CD4-positive, CD25-positive, alpha-beta regulatory T cell (primary cell): ENCODE data around the gene AK1. TPM values are rescaled to one million over a fixed set of nuclear protein-coding genes. Genes with fewer than 3 reads are reported as not detected.

ENCODE experiments used
- polyA plus RNA-seq, 4 donors: library from polyadenylated mRNA; unstranded; fragments of 300-500 nt; fragmentation: Illumina TruSeq; gene quantifications; one replicate each; pipeline ENCODE4 v1.2.3, GENCODE V29; 2021
- total RNA-seq: library from RNA; stranded (reverse); gene quantifications from one replicate; pipeline ENCODE4 v1.2.3, GENCODE V29; 2022

The AK1 gene
- total and polyA plus RNA-seq, 5 donors from 2014 or later = 0.08 to 84.7 (median 0.29) TPM

Other genes with a start within 250 kb of the AK1 start
- not detected for gene CFAP157, start 170.7 kb downstream of the AK1 start, total RNA-seq
- under 1 TPM; 0.20 to 0.57 (median 0.26) TPM for gene CFAP157, start 170.7 kb downstream of the AK1 start, polyA plus RNA-seq
- 9.3 TPM for gene PTRH1, start 162.0 kb downstream of the AK1 start, total RNA-seq
- 10 to 100 TPM; 25.8 to 36.5 (median 28.1) TPM for gene PTRH1, start 162.0 kb downstream of the AK1 start, polyA plus RNA-seq
- gene TTC16, start 161.6 kb downstream of the AK1 start, total RNA-seq = 1.7 TPM
- gene TTC16, start 161.6 kb downstream of the AK1 start, polyA plus RNA-seq = under 1 TPM in 2 of 4 donors, not detected in 2; 0.28 to 0.38 TPM
- 11.9 TPM for gene TOR2A, start 142.4 kb downstream of the AK1 start, total RNA-seq
- 10 to 100 TPM; 20.1 to 30.2 (median 24.8) TPM for gene TOR2A, start 142.4 kb downstream of the AK1 start, polyA plus RNA-seq
- gene SH2D3C, start 99.0 kb downstream of the AK1 start, total RNA-seq = 39.3 TPM
- 10 to 100 TPM; 17.7 to 30.5 (median 21.1) TPM for gene SH2D3C, start 99.0 kb downstream of the AK1 start, polyA plus RNA-seq
- 89.3 TPM for gene CDK9, start 91.6 kb downstream of the AK1 start, total RNA-seq
- 10 to 100 TPM; 43.3 to 67.4 (median 53.3) TPM for gene CDK9, start 91.6 kb downstream of the AK1 start, polyA plus RNA-seq
- gene FPGS, start 74.8 kb downstream of the AK1 start, total RNA-seq = 64.7 TPM
- gene FPGS, start 74.8 kb downstream of the AK1 start, polyA plus RNA-seq = 10 to 100 TPM; 40.1 to 50.6 (median 45.2) TPM
- gene ENG, start 23.0 kb downstream of the AK1 start, total RNA-seq = 3.6 TPM
- 1 to 10 TPM in 3 of 4 donors, under 1 TPM in 1; 0.71 to 2.9 (median 1.9) TPM for gene ENG, start 23.0 kb downstream of the AK1 start, polyA plus RNA-seq
- 136 TPM for gene ST6GALNAC6, start 21.9 kb upstream of the AK1 start, total RNA-seq
- 10 to 100 TPM; 43.7 to 50.5 (median 47.9) TPM for gene ST6GALNAC6, start 21.9 kb upstream of the AK1 start, polyA plus RNA-seq
- 31.6 TPM for gene ST6GALNAC4, start 39.4 kb upstream of the AK1 start, total RNA-seq
- gene ST6GALNAC4, start 39.4 kb upstream of the AK1 start, polyA plus RNA-seq = 10 to 100 TPM; 23.1 to 23.8 (median 23.7) TPM
- 3.3 TPM for gene PIP5KL1, start 53.1 kb upstream of the AK1 start, total RNA-seq
- gene PIP5KL1, start 53.1 kb upstream of the AK1 start, polyA plus RNA-seq = 1 to 10 TPM in 1 of 4 donors, under 1 TPM in 2, not detected in 1; 0.22 to 1.1 (median 0.81) TPM
- gene DPM2, start 60.2 kb upstream of the AK1 start, total RNA-seq = 35.7 TPM
- 10 to 100 TPM; 27.5 to 30.6 (median 29.7) TPM for gene DPM2, start 60.2 kb upstream of the AK1 start, polyA plus RNA-seq
- gene EEIG1, start 103.3 kb upstream of the AK1 start, total RNA-seq = 402 TPM
- 100 to 1,000 TPM; 140 to 190 (median 177) TPM for gene EEIG1, start 103.3 kb upstream of the AK1 start, polyA plus RNA-seq
- 16.8 TPM for gene NAIF1, start 189.6 kb upstream of the AK1 start, total RNA-seq
- gene NAIF1, start 189.6 kb upstream of the AK1 start, polyA plus RNA-seq = 10 to 100 TPM in 3 of 4 donors, 1 to 10 TPM in 1; 7.8 to 14.7 (median 12.3) TPM
- gene SLC25A25, start 190.6 kb upstream of the AK1 start, total RNA-seq = 13.8 TPM
- 10 to 100 TPM; 11.3 to 12.0 (median 11.7) TPM for gene SLC25A25, start 190.6 kb upstream of the AK1 start, polyA plus RNA-seq